Measurements from ENCODE around the gene ASPSCR1.

The ASPSCR1 gene

DNA sequence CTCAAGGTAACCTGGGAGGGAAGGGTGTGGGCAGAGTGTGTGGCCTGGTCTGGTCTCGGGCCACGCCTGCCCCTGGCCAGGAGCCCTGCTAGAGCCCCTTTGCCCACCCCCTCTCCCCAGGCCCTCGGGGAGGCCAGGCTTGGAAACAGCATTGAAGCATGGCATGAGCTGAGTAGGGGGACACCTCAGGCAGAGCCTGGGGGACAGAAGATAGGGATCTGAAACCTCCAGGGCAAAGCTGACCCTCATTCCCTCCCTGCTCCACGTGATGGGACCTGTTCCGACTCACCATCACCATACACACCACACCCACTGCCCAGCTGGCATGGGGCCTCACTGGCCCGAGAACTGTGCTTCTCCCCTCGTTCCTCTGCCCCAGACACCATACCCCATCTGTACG, 71.7 kb downstream of the ASPSCR1 start:
- TF ChIP-seq, protein P1, sequence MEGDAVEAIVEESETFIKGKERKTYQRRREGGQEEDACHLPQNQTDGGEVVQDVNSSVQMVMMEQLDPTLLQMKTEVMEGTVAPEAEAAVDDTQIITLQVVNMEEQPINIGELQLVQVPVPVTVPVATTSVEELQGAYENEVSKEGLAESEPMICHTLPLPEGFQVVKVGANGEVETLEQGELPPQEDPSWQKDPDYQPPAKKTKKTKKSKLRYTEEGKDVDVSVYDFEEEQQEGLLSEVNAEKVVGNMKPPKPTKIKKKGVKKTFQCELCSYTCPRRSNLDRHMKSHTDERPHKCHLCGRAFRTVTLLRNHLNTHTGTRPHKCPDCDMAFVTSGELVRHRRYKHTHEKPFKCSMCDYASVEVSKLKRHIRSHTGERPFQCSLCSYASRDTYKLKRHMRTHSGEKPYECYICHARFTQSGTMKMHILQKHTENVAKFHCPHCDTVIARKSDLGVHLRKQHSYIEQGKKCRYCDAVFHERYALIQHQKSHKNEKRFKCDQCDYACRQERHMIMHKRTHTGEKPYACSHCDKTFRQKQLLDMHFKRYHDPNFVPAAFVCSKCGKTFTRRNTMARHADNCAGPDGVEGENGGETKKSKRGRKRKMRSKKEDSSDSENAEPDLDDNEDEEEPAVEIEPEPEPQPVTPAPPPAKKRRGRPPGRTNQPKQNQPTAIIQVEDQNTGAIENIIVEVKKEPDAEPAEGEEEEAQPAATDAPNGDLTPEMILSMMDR (IDR thresholded peaks at IDR 0.05; ENCODE audit: insufficient read depth, missing control alignments): no peak
- FAIRE-seq (no peak), DNase-seq (ENCODE audit: insufficient read length, low spot score) (no peak)

DNA sequence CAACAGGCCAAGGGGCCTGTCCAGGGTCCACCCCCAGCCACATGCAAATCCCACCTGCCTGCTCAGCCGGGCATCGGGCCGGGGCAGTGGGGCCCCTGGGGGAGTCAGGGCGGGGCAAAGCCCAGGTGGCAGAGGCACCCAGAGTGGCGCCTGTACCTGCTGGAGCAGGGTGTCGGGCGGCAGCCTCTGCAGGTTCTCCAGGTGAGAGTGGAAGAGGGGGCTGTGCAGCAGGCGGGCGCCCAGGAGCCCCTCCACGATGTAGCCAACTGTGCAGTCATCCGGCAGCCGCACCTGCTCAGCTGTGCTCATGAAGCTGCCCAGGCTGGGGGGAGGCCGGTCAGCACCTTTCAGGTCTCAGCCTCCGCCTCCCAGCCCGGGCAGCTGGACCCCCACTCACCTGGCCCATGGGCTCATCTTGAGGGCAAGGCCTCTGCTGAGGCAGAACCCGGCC, 72.1 kb downstream of the ASPSCR1 start:
- TF ChIP-seq, protein P1 (IDR thresholded peaks at IDR 0.05; ENCODE audit: insufficient read depth, missing control alignments): no peak
- DNase-seq (ENCODE audit: insufficient read length, low spot score) (no peak), FAIRE-seq (no peak)

DNA sequence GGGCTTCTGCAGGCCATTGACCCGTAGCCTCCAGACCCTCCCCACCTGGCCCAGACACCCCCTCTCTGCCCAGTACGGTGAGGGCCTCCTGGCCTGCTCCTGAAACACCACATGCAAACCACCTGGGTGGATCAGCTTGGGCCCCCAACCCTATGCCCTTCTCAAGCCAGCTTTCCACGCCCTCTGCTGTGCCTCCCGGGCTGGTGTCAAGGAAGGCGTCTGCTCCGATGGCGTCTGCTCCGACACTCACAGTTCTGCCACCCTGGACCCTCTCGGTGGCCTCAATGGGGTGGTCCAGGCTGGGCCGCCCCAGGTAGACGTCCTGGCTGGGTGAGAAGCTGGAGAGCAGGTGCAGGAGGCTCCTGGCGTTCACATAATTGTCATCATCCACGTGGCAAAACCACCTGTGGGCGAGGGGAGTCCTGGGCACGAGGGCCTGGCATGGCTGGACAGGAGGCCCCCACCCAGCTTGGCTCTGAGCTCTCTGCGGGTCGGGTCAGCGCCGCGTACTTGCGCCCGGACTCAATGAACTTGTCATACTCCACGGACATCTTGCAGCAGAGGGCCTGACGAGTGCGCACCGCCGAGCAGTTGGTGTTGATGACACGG, 72.8 kb downstream of the ASPSCR1 start:
- FAIRE-seq (no peak), DNase-seq (ENCODE audit: insufficient read length, low spot score) (no peak)
- TF ChIP-seq, protein P1 (IDR thresholded peaks at IDR 0.05; ENCODE audit: insufficient read depth, missing control alignments): no peak

DNA sequence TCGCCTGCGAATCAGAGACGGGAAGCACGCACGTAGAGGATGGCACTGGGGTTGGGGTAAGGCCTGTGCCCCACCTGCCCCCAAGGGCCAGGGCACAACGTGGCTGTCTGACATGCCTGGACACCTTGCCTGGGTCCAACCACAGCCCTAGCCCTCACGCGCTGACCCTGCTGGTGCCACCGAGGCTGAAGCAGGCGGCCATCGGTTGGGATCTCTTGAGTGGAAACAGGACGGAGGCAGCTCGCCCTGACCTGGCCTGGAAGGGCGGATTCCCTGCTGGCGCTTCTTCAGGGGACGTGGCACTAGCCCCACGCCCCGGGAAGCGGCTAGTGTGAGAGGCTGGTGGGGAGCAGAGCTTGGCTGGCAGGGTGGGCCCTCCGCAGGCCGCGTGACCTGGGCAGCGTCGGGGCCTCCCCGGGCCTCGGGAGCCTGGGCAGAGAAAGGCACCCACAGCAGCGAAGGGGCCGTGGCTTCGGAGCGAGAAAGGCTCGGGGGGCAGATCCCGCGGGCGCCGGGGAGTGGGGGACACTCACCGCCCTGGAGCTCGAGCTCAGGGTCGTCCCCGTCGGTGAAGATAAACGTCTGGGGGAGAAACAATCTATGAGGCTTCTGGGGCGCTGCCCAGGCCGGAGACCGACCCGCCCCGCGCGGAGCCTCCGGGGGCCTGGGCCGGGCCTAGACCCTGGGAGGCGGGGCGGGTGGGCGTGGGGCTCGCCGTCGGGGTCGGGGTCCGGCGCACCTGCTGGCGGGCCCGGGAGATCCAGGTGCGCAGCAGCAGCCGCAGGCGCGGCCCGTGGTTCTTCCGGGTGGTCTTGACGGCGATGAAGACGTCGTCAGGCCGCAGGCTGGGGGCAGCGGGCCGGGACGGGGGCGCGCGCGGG, 73.6 kb downstream of the ASPSCR1 start:
- TF ChIP-seq, protein P1 (IDR thresholded peaks at IDR 0.05; ENCODE audit: insufficient read depth, missing control alignments): no peak
- FAIRE-seq (no peak), DNase-seq (ENCODE audit: insufficient read length, low spot score) (no peak)

DNA sequence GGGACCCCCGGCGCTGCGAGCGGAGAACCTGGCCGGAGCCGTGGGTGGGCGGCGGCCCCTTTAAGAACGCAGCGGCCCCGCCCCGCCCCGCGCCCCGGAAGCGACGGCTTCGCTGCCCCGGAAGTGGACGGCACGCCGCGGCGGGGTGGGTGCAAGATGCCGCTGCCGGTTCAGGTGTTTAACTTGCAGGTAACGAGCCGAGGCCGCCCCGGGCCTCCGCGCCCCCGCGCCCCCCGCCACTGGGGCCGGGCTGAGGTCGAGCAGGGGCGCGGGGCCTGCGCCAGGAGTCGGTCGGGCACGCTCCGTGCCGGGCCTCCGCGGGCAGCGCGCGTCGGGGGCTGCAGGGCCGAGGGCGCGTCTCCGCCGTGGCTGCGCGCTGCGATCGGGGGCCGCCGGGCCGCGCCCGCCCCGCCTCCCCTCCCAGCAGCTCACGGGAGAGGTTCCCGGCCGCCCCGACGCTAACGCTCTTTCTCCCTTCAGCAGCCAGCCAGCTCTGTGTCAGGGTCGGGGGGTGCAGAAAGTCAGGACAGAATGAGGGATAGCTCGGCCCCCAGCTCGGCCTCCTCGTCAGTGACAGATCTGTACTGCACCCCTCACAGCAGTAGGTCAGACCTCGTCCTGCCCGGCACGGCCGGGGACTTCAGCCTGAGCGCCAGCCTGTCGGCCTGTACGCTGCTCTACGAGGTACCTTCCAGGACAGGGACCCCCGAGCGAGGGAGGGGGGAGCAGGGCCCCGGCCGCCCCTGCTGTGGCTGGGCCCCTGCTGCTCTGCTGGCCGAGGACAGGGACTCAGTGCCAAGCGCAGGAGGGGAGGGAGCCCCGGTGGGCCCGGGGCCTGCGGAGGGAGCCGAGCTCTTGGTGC, 74.6 kb downstream of the ASPSCR1 start, which contains the start of the genes GPS1 and RFNG:
GPS1 (plus strand) TSS at position 123 of the 862 bp plus-strand sequence; CDS start at position 157, 34 bp downstream.
RFNG (minus strand) TSS at position 36 of the 862 bp plus-strand sequence. CDS start 45 bp downstream, outside the sequence.
- TF ChIP-seq, protein P1 (IDR thresholded peaks at IDR 0.05; ENCODE audit: insufficient read depth, missing control alignments): no peak
- DNase-seq (ENCODE audit: insufficient read length, low spot score) (peak; percentile 96), FAIRE-seq (no peak)

DNA sequence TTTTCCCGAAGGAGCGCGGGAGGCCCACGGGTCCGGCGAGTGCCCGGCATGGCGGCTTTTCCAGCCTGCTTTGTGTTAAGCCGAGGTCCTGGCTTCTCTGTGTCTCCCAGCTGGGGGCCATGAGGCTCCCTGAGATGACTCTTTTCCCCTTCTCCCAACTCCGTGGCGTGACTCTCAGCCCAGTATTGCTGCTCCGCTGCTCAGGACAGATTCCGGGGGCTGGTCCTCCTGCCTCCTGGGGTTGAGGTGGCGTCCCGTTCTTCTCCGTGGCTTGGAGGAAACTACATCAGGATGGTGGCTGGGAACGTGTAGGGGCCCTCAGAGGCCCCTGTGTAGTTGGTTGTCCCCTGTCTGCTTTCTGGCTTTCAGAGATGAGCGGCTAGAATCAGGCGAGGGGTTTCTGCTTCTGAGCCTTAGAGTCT, 75.2 kb downstream of the ASPSCR1 start:
- TF ChIP-seq, protein P1 (IDR thresholded peaks at IDR 0.05; ENCODE audit: insufficient read depth, missing control alignments): no peak
- DNase-seq (ENCODE audit: insufficient read length, low spot score): no peak
- FAIRE-seq: no peak
